22Rv1 (cell line): ENCODE measurements around the gene SLIT3.

Source experiments
- ZFX ChIP-seq: fragments of 450-650 bp; IDR thresholded peaks from 2 replicates; pipeline ENCODE4 v1.6.1; 2017; ENCODE audit warnings: antibody characterized with exemption, borderline replicate concordance
- TF ChIP-seq, protein P1 (sequence below): fragments of 450-650 bp; IDR thresholded peaks from 2 replicates; pipeline ENCODE4 v1.5.1; 2017; ENCODE audit warnings: mild to moderate bottlenecking

DNA sequence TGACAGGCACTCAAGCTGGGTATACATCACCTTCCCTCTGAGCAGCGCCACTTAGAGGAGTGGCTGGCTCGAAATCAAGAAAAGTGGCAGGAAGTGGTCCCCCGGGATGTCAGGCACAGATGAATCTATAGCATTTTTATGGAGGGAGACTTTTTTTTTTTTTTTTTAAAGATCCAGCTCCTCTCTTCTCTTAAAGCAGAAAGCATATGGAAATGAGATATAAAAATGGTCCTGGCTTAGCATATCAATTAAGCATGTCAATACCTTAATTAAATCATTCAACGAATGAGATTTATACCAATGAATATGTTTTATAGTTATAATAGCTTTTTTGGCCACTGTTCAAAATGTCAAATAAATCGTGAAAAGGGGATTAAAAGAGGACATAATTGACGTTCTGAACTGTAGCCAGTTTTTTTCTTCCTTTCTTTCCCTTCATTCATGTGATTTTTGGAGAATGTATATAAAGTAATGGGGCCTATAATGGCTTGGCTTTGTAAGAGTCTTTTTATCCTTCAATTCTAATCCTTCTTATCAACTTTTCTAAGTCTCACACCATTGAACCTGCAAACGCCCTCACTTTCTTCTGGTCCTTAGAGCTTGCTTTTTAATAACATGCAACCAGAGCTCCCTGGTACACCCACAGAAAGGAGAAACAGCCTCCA, 402.6 kb downstream of the SLIT3 start:
- TF ChIP-seq, protein P1, sequence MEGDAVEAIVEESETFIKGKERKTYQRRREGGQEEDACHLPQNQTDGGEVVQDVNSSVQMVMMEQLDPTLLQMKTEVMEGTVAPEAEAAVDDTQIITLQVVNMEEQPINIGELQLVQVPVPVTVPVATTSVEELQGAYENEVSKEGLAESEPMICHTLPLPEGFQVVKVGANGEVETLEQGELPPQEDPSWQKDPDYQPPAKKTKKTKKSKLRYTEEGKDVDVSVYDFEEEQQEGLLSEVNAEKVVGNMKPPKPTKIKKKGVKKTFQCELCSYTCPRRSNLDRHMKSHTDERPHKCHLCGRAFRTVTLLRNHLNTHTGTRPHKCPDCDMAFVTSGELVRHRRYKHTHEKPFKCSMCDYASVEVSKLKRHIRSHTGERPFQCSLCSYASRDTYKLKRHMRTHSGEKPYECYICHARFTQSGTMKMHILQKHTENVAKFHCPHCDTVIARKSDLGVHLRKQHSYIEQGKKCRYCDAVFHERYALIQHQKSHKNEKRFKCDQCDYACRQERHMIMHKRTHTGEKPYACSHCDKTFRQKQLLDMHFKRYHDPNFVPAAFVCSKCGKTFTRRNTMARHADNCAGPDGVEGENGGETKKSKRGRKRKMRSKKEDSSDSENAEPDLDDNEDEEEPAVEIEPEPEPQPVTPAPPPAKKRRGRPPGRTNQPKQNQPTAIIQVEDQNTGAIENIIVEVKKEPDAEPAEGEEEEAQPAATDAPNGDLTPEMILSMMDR: no peak
- no peak for TF ChIP-seq ZFX
